Erythroblast (primary cell): Measurements from ENCODE around the gene ELOB.

Source experiments
- GATA1 ChIP-seq: IDR thresholded peaks from 2 replicates; pipeline ENCODE4 v1.6.1; 2011; ENCODE audit warnings: low read depth, mild to moderate bottlenecking, control low read depth, low read length, moderate library complexity
- POLR2A ChIP-seq: IDR thresholded peaks from 2 replicates; pipeline ENCODE4 v1.6.1; 2011; ENCODE audit warnings: mild to moderate bottlenecking, low read length

- TF ChIP-seq POLR2A (no peak), GATA1 (no peak)
Measured at GRCh38 chr16:2779151-2779920, 2.3 kb upstream of the ELOB start.
